ENCODE data around the gene POLR2E.
A peak's percentile ranks its signal among the peaks of the same experiment; 100 is the strongest.
"Not testable (repeated sequence)": the region's sequence is repeated elsewhere in the genome, so short reads cannot be mapped to it uniquely, and the experiment has no call there.

POLR2E gene

GRCh38 chr19:1094978-1095701 is at the start of gene POLR2E:
Gene POLR2E (minus strand): TSS chr19:1095375. CDS start chr19:1095315, 60 bp downstream.
- DNase-seq (ENCODE audit: low read depth in 2 of 2) = peak; percentile 96 to 97

GRCh38 chr19:1144741-1145140 is 49.6 kb upstream of the POLR2E start:
- no peak for DNase-seq (ENCODE audit: low read depth in 2 of 2)

- DNase-seq (ENCODE audit: low read depth in 2 of 2) = no peak
Observed at GRCh38 chr19:1143828-1144399, 48.7 kb upstream of the POLR2E start.

GRCh38 chr19:1141944-1142343 is 46.8 kb upstream of the POLR2E start:
- no peak for DNase-seq (ENCODE audit: low read depth in 2 of 2)

- no peak for DNase-seq (ENCODE audit: low read depth in 2 of 2)
Observed at GRCh38 chr19:1140272-1141027, 45.3 kb upstream of the POLR2E start.

- DNase-seq (ENCODE audit: low read depth in 2 of 2) = no peak
Observed at GRCh38 chr19:1139126-1139525, 44.0 kb upstream of the POLR2E start.

GRCh38 chr19:1138121-1138520 is 42.9 kb upstream of the POLR2E start:
- no peak for DNase-seq (ENCODE audit: low read depth in 2 of 2)

- DNase-seq (ENCODE audit: low read depth in 2 of 2) = no peak
Observed at GRCh38 chr19:1136621-1137317, 41.6 kb upstream of the POLR2E start.

GRCh38 chr19:1136201-1136600 is 41.0 kb upstream of the POLR2E start:
- DNase-seq (ENCODE audit: low read depth in 2 of 2) = no peak

GRCh38 chr19:1135454-1135853 is 40.3 kb upstream of the POLR2E start:
- no peak for DNase-seq (ENCODE audit: low read depth in 2 of 2)

GRCh38 chr19:1134431-1134830 is 39.3 kb upstream of the POLR2E start:
- no peak for DNase-seq (ENCODE audit: low read depth in 2 of 2)

GRCh38 chr19:1133471-1133929 is 38.3 kb upstream of the POLR2E start:
- peak; percentile 68 to 70 for DNase-seq (ENCODE audit: low read depth in 2 of 2)

- peak in 1 of 2 donors; percentile 31 for DNase-seq (ENCODE audit: low read depth in 2 of 2)
Observed at GRCh38 chr19:1132552-1133383, 37.6 kb upstream of the POLR2E start.

GRCh38 chr19:1131718-1132551 is 36.8 kb upstream of the POLR2E start:
- peak; percentile 80 to 85 for DNase-seq (ENCODE audit: low read depth in 2 of 2)

GRCh38 chr19:1130771-1131717 is 35.9 kb upstream of the POLR2E start:
- DNase-seq (ENCODE audit: low read depth in 2 of 2) = no peak

GRCh38 chr19:1129535-1129934 is 34.4 kb upstream of the POLR2E start:
- DNase-seq (ENCODE audit: low read depth in 2 of 2) = no peak

GRCh38 chr19:1129084-1129483 is 33.9 kb upstream of the POLR2E start:
- DNase-seq (ENCODE audit: low read depth in 2 of 2) = not testable (repeated sequence)

GRCh38 chr19:1128106-1128505 is 32.9 kb upstream of the POLR2E start:
- no peak for DNase-seq (ENCODE audit: low read depth in 2 of 2)
